GM12872 (cell line): ENCODE measurements around the gene MYO1A.

Experiments
- TF ChIP-seq, protein P1 (sequence below): IDR thresholded peaks from 3 replicates; pipeline ENCODE4 v1.5.1; 2011; ENCODE audit warnings: low read depth, mild to moderate bottlenecking, low read length, moderate library complexity; ENCODE audit not compliant: insufficient read depth

The MYO1A gene

DNA sequence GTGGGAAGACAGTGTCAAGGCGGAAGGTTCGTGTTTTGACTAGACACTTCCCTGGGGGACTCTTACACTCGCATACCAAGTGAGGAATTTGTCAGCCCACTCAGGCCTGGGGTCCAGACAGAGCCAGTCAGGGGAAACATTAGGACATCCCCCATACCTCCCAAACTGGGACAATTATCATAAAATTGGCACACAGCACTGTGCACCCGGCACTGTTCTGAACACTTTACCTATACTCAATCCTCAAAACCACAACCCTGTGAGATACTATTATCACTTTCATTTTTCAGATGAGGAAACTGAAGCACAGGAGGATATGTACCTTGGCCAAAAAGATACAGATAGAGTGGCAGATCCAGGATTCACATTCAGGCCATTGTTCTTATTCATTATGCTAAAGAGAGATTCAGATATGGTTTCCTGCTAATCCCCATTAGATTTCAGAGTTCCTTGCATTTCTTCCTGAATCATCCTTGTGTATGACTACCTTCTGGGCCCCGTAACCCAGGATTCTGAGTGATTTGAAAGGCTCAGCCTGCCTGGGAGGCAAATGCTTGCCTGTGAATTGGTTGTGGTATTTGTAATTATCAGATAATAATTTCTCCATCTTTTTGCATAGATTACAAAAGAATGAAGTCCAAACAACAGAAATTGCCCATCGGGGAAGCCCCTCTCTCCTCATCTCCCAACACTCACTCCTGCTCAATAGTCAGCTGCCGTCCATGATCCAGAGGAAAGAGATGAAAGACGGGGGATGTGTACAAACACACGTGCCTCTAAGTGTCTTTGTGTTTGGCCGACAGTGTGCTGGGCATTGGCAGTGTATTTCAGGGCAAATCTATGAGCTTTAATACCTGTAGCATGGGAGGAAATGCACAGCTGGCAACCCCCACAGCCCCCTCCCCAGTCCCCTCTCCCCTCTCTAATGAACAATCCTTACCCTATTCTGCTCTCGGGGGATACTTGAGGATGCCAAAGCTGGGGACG, 38.2 kb downstream of the MYO1A start:
- TF ChIP-seq, protein P1, sequence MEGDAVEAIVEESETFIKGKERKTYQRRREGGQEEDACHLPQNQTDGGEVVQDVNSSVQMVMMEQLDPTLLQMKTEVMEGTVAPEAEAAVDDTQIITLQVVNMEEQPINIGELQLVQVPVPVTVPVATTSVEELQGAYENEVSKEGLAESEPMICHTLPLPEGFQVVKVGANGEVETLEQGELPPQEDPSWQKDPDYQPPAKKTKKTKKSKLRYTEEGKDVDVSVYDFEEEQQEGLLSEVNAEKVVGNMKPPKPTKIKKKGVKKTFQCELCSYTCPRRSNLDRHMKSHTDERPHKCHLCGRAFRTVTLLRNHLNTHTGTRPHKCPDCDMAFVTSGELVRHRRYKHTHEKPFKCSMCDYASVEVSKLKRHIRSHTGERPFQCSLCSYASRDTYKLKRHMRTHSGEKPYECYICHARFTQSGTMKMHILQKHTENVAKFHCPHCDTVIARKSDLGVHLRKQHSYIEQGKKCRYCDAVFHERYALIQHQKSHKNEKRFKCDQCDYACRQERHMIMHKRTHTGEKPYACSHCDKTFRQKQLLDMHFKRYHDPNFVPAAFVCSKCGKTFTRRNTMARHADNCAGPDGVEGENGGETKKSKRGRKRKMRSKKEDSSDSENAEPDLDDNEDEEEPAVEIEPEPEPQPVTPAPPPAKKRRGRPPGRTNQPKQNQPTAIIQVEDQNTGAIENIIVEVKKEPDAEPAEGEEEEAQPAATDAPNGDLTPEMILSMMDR, result no peak

DNA sequence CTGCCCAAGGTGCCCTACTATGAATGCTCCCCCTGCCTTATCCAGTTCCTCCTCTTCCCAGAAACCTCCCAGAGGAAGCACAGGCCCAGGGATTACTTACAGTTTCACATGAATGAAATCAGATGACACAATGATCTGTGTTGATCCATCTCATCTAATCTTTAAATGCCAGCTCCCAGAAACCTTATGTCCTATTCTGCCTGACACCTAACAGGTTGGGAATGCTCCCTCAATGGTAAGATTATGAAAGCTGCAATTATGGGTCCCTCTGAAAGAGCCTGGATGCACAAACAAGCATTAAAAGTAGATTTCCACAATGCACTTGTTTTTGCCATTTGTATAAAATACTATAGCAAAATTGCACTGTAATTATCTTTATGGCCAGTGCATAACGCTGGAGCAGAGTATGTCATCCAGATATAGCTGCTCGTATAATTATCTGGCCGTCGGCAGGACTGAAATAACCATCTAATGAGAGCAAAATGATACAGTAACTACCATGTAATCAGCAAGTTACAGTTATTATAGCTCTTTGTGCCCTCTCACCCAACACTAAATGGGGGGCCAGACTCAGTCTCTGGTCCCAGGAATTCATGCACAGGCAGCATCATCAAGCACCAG, 39.2 kb downstream of the MYO1A start:
- TF ChIP-seq, protein P1, result no peak

DNA sequence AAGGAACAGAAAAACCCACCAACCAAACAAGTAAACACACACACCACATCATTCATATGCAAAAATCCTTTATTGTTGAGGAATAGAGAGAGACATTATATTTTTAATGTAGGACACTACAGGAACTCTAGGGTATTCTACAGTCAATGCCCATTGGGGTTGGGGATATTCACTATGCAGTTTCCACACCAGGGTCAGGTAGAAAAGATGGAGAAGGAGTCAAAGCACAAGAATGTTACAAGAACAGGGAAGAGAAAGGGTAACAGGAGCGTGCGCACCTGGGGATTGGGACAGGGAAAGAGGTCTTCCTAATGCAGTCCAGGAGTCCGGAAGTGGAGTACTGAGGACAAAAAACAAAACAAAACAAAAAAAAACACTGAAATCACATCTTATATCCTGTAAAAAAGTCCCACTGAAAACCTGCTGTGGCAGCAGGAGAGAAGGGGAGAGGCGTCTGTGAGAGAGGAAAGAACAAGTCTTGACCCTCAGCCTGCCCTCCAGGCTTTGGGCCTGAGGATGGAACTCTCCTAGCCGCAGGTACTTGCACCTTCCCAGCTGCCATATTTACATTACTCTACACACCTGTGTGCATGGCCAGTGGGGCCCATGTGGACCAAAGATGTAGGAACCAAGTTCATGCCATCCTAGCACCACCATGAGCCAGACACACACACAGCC, 39.8 kb downstream of the MYO1A start:
- TF ChIP-seq, protein P1, result no peak

DNA sequence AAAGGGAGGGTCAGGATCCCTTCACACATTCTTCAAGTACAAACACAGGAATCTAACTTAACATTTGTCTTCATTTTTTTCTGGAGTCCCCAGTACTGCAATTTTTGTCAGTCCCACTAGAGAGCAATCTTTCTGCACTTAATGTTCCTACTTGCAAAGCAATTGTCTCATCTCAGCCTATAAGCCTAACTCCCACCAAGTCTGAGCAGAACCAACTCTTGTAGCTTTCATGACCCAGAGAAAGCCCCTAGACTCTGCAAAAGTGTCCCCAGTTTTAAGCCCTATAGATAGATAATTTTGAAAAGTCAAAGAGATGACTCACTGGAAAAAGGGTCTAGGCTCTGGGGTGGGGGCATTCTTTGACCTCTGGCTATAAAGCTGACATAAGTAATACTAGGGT, 41.8 kb downstream of the MYO1A start:
- TF ChIP-seq, protein P1, result peak; percentile 77

DNA sequence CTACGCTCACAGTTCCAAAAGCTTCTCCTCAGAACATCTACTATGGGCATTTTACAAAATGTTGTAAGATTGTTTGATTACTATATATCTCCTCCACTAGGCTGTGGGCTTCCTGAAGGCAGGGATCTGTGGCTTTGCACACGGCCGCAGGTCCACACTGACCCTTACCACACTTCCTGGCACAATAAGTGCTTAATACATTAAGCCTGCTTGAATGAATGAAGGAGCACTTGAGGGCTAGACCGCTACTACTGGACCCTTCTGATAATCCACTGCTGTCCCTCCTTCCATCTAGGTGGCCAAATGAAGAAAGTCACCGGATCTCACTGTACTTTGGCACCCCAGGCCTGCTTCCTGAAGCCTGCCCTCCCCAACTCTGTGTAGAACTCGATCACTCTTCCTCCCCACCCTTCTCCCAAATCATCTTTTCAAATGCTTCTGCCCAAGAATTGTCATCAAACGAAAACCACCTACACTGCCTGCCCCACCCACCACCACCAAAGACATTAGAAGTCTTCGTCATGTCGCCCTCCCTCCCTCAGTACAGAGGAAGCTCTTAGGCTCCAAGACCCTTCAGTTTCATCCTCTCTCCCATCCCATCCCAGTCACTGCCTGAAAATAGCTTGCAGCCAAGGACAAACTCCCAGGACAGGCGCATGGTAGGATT, 43.0 kb downstream of the MYO1A start:
- TF ChIP-seq, protein P1, result no peak

DNA sequence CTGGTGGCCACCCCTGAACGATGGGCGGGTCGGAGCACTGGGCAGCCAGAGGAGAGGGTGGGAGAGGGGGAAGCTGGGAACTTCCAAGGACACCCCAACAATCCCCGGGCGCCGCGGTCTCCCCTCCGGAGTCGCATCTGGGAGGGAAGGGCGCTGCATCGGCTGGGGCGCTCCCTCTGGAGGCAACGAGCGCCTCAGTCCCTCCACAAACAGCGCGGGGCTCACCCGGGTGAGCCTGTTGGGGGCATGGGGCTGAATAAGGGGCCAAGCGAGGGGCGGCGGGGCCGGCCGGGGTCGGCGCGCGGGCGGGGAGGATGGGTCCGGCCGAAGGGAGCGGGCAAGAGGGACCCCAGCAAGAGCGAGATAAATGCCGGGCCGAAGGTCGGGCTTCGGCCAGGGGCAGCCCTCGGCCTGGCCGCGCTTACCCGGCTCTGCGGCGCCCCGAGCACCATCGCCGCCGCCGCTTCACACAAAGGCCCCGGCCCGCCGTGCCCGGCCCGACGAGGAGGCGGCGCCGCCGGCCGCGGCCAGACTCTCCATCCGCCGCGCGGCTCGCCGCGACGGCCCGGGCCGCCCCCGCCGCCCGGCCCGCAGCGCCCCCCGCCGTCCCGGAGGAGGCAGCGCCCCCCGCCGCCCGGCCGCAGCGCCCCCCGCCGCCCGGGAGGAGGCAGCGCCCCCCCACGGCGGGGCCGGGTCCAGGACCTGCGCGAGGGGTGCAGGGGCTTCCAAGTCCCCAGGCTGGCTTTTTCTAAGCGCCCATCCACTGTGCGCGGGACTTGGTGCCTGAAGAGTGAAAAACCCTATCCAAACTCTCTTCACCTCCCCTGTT, 43.7 kb downstream of the MYO1A start, which contains the start of gene ZBTB39:
TSS of gene ZBTB39 (minus strand) at position 567 of the 829 bp plus-strand sequence. CDS start 1,629 bp downstream, outside the sequence.
- TF ChIP-seq, protein P1, result peak; percentile 72
